ENCODE data around the gene ART3. TPM values are rescaled to one million over a fixed set of nuclear protein-coding genes. Genes with fewer than 3 reads are reported as not detected.

Gene ART3
- total RNA-seq, 1 experiment from 2014 or later, result not detected

DNA sequence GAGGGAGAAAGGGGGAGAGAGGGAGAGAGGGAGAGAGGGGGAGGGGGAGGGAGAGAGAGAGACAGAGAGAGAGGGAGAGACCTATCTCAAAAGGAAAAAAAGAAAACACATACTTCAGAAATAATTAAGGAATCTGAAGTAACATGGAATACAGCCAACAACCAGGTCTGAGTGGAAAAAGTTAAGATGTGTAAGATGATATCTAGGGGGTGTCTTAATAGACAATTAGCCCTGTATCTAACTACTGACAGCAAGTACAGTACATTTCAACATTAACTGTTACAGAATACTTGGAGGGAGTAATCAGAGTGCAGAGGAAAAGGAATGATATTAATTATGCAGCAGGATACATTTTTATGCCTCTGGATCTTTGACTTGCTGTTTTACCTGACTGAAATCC, 51.3 kb downstream of the ART3 start:
- no TSS peak for BruUV-seq (replicated peaks)
- POLR2A ChIA-PET, result no interaction called here
- CTCF ChIA-PET, result no interaction called here
- Mint-ChIP-seq H3K27me3 (ENCODE audit: insufficient read depth, unreplicated experiment) (no peaks in the 10 kb centered on the region), H3K4me3 (ENCODE audit: unreplicated experiment) (no peak overlapping the region), H3K27ac (ENCODE audit: unreplicated experiment) (no peak overlapping the region), H3K9me3 (ENCODE audit: unreplicated experiment) (no peaks in the 10 kb centered on the region), H3K36me3 (ENCODE audit: insufficient read depth, unreplicated experiment) (peaks cover 61% of the 10 kb centered on the region), H3K4me1 (ENCODE audit: low read depth, unreplicated experiment) (no peaks in the 10 kb centered on the region)
- no peaks in the 10 kb centered on the region for H3K36me3 ChIP-seq (ENCODE audit: control insufficient read depth, insufficient read depth, low read length)
- H3K9me3 ChIP-seq, result no peaks in the 10 kb centered on the region
- DNase-seq, result no peak
- H3K4me1 ChIP-seq, result no peaks in the 10 kb centered on the region
- no peak overlapping the region for H3K4me3 ChIP-seq (ENCODE audit: low read depth, low read length)
- intact Hi-C loops (cut with micrococcal nuclease; ENCODE audit: unreplicated experiment), result no loop called here
- H3K27me3 ChIP-seq (replicated peaks; ENCODE audit: control insufficient read depth, insufficient read depth, low read length), result no peaks in the 10 kb centered on the region
- no peak for TF ChIP-seq CTCF (IDR thresholded peaks at IDR 0.05; ENCODE audit: insufficient read depth in 1 of 2, low read depth in 1 of 2, low read length in 1 of 2, severe bottlenecking in 1 of 2, unreplicated experiment in 1 of 2)

DNA sequence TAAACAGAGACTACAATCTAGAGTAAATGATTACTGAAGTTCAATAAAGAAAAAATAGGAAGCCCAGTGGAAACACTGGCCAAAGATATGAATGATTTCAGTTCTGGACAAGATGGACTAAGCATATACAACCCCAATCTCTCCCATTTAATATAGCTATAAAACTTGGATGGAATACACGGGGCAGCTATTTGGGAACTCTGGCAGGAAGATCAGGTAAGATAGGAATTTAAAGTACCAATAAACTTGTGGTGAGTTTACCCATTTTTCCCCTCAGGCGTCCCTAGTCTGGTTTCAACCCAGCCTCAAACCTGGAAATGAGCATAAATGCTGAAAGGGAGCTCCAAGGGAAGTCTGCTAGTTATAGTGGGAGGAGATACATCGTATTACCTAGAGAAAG, 53.2 kb downstream of the ART3 start:
- Histone ChIP-seq H3K4me3 (ENCODE audit: low read depth, low read length) (no peak overlapping the region), H3K27me3 (replicated peaks; ENCODE audit: control insufficient read depth, insufficient read depth, low read length) (no peaks in the 10 kb centered on the region), H3K4me1 (no peaks in the 10 kb centered on the region), H3K36me3 (ENCODE audit: control insufficient read depth, insufficient read depth, low read length) (no peaks in the 10 kb centered on the region), H3K9me3 (no peaks in the 10 kb centered on the region)
- H3K9me3 Mint-ChIP-seq (ENCODE audit: unreplicated experiment), result no peaks in the 10 kb centered on the region
- intact Hi-C loops (cut with micrococcal nuclease; ENCODE audit: unreplicated experiment), result no loop called here
- POLR2A ChIA-PET, result no interaction called here
- no peak overlapping the region for H3K4me3 Mint-ChIP-seq (ENCODE audit: unreplicated experiment)
- H3K4me1 Mint-ChIP-seq (ENCODE audit: low read depth, unreplicated experiment), result no peaks in the 10 kb centered on the region
- H3K27ac Mint-ChIP-seq (ENCODE audit: unreplicated experiment), result no peak overlapping the region
- no peak for TF ChIP-seq CTCF (IDR thresholded peaks at IDR 0.05; ENCODE audit: insufficient read depth in 1 of 2, low read depth in 1 of 2, low read length in 1 of 2, severe bottlenecking in 1 of 2, unreplicated experiment in 1 of 2)
- CTCF ChIA-PET, result no interaction called here
- H3K27me3 Mint-ChIP-seq (ENCODE audit: insufficient read depth, unreplicated experiment), result no peaks in the 10 kb centered on the region
- BruUV-seq (replicated peaks), result no TSS peak
- peaks cover 60% of the 10 kb centered on the region for H3K36me3 Mint-ChIP-seq (ENCODE audit: insufficient read depth, unreplicated experiment)
- DNase-seq, result no peak

DNA sequence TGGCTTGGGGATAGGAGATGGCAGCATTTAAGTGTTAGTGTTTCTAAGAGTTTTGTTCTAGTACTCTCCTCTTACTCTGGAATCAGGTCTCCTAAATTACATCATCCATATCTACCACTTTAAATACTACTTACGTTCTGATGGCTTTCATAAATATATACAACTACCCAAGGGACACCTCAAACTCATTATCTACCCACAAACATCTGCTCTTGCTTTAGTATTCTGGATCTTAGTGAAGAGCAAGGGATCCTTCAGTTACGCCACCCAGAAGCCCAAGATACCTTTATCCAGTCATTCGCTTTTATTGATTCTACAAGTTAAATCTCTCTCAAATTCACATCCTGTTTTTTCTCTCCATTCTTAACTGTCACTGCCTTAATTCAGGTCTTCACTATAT, 66.7 kb downstream of the ART3 start:
- Histone ChIP-seq H3K36me3 (ENCODE audit: control insufficient read depth, insufficient read depth, low read length) (no peaks in the 10 kb centered on the region), H3K27me3 (replicated peaks; ENCODE audit: control insufficient read depth, insufficient read depth, low read length) (no peaks in the 10 kb centered on the region), H3K4me1 (no peaks in the 10 kb centered on the region), H3K9me3 (no peaks in the 10 kb centered on the region), H3K4me3 (ENCODE audit: low read depth, low read length) (no peak overlapping the region)
- Mint-ChIP-seq H3K9me3 (ENCODE audit: unreplicated experiment) (no peaks in the 10 kb centered on the region), H3K27me3 (ENCODE audit: insufficient read depth, unreplicated experiment) (no peaks in the 10 kb centered on the region), H3K36me3 (ENCODE audit: insufficient read depth, unreplicated experiment) (peaks cover 38% of the 10 kb centered on the region), H3K4me1 (ENCODE audit: low read depth, unreplicated experiment) (no peaks in the 10 kb centered on the region), H3K27ac (ENCODE audit: unreplicated experiment) (no peak overlapping the region), H3K4me3 (ENCODE audit: unreplicated experiment) (no peak overlapping the region)
- ChIA-PET POLR2A (no interaction called here), CTCF (no interaction called here)
- BruUV-seq (replicated peaks), result no TSS peak
- no peak for TF ChIP-seq CTCF (IDR thresholded peaks at IDR 0.05; ENCODE audit: insufficient read depth in 1 of 2, low read depth in 1 of 2, low read length in 1 of 2, severe bottlenecking in 1 of 2, unreplicated experiment in 1 of 2)
- intact Hi-C loops (cut with micrococcal nuclease; ENCODE audit: unreplicated experiment), result no loop called here
- no peak for DNase-seq

Data from Caco-2 (cell line).